GM18519 (cell line): Measurements from ENCODE around the gene ACOT8.
"Not testable (repeated sequence)": the region's sequence is repeated elsewhere in the genome, so short reads cannot be mapped to it uniquely, and the experiment has no call there.

Source experiments
- ATAC-seq: cut with Tn5 transposase; IDR thresholded peaks from one replicate; pipeline ENCODE4 v1.9.1; 2021; ENCODE audit warnings: mild to moderate bottlenecking, moderate library complexity; ENCODE audit not compliant: unreplicated experiment, low FRiP score

Gene ACOT8

DNA sequence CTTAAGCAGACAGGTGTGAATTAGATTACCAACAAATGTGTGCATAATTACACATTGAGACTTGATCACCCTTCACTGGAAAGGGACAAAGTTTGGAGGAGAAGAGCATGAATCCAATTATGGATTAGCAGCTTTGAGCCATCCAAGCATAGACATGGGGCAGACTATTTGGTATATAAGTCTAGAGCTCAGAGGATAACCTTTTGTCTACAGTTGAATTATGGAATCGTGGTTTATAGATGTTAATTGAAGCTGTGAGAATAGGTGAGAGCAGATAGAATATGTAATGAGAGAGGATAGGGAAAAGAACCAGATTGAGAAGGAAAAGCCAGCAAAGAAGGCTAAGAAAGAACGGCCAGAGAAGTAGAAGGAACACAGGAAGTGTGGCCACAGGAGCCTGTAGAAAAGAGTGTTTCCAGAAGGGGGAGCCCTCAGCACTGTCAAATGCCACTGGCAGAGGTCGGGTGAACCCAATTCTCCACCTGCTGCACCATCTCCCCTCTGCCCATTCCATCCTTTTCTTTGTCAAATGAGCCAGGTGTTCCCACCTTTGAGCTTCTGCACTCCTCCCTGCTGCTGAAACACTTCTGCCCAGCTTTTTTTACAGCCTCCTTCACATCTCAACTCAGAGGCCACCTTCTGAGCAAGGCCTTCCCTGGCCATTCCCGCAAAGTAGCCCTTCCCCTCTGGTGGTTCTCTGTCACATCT lies 58.1 kb downstream of the ACOT8 start:
- ATAC-seq = no peak

DNA sequence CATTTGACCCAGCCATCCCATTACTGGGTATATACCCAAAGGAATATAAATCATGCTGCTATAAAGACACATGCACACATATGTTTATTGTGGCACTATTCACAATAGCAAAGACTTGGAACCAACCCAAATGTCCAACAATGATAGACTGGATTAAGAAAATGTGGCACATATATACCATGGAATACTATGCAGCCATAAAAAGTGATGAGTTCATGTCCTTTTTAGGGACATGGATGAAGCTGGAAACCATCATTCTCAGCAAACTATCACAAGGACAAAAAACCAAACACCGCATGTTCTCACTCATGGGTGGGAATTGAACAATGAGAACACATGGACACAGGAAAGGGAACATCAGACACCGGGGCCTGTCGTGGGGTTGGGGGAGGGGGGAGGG lies 59.2 kb downstream of the ACOT8 start:
- not testable (repeated sequence) for ATAC-seq

DNA sequence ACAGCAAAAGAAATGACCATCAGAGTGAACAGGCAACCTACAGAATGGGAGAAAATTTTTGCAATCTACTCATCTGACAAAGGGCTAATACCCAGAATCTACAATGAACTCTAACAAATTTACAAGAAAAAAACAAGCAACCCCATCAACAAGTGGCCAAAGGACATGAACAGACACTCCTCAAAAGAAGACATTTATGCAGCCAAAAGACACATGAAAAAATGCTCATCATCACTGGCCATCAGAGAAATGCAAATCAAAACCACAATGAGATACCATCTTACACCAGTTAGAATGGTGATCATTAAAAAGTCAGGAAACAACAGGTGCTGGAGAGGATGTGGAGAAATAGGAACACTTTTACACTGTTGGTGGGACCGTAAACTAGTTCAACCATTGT lies 59.7 kb downstream of the ACOT8 start:
- not testable (repeated sequence) for ATAC-seq

- no peak for ATAC-seq
Measured at GRCh38 chr20:45796337-45797065, 60.7 kb downstream of the ACOT8 start.

DNA sequence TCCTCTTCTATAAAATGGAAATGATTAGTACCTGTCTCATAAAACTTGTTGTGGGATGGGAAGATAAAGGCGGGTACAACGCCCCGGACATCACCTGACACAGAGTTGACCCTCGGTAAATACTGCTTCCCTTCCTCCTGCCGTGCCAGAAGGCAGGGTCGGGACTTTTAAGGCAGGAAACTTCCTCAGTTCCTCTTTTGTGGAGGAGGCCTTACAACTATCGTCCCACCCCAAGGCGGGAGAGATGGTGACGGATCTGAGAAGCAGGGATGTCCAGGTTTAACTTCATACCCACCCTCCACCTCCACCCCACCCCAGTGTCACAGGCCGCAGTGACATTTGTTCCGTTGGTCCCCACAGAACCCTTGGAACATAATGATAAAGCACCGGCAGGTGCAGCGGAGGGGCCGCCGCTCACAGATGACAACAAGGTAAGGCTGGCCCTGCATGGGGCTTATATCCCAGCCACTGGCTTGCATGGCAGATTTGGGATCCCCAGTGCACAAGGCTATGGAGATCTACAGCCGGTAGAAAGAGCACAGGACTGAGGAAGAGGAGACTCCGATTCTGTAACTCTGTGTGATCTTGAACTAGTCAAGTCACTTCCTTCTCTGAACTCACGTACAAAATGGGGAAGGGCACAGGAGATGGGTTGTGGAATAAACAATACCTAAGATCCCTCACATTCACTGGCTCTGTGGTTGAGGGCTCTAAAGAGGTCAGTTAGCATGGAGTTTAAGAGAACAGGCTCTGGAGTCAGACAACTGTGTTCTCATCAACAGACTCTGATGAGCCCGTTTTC lies 64.7 kb downstream of the ACOT8 start:
- no peak for ATAC-seq
